Neutrophil (primary cell): Measurements from ENCODE around the gene TCN1.

Experiments
- H3K27ac ChIP-seq: fragments of 200-600 bp; sonication (generic); 2 replicates; pipeline ENCODE4 v1.5.1; 2016; ENCODE audit warnings: mild to moderate bottlenecking, moderate library complexity
- H3K27me3 ChIP-seq: fragments of 200-600 bp; sonication (generic); 2 replicates; pipeline ENCODE4 v1.6.0; 2016; ENCODE audit warnings: mild to moderate bottlenecking
- H3K36me3 ChIP-seq: fragments of 200-600 bp; sonication (generic); 2 replicates; pipeline ENCODE4 v1.5.1; 2017
- H3K4me1 ChIP-seq, 2 experiments: fragments of 200-600 bp in 1 of 2; sonication (generic) in 1 of 2; 1 replicate in 1 of 2; 2 replicates in 1 of 2; pipeline versions ENCODE4 v1.5.1 to v1.6.1; 2013 to 2016; ENCODE audit warnings: low read depth in 1 of 2, low read length in 1 of 2, mild to moderate bottlenecking in 1 of 2, moderate library complexity in 1 of 2; ENCODE audit not compliant: control insufficient read depth in 1 of 2, insufficient read depth in 1 of 2
- H3K4me3 ChIP-seq, 2 experiments: fragments of 200-600 bp in 1 of 2; sonication (generic) in 1 of 2; 1 replicate in 1 of 2; 2 replicates in 1 of 2; pipeline ENCODE4 v1.5.1; 2013 to 2016; ENCODE audit warnings: low read depth in 1 of 2, low read length in 1 of 2, mild to moderate bottlenecking in 1 of 2, moderate library complexity in 1 of 2
- H3K9me3 ChIP-seq: fragments of 200-600 bp; sonication (generic); 2 replicates; pipeline ENCODE4 v1.5.1; 2016
- TF ChIP-seq, protein P1 (sequence below): fragments of 200-600 bp; sonication (generic); IDR thresholded peaks from 2 replicates; pipeline ENCODE4 v1.5.1; 2016; ENCODE audit warnings: antibody characterized with exemption

TCN1 gene

DNA sequence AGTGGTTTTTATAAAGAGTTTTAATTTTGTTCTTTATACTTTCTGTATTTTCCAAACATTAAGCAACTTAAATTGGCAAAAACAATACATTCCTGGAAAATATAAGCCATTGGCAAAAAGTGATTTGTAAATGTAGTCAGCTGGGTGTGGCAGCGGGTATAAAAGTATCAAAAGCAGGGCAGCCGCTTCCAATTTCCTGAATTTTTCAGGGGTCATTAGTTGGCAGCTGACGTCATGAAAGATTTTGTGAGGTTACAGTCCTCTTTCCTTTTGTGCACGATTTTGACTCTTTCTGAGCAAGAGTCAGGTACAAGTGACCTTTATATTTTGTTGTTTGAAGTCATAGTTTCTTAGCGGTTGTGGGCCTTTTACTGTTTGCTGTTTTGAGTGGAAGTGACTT is 12.3 kb upstream of the TCN1 start, which contains the start of gene OOSP3:
OOSP3 (plus strand) TSS at position 208 of the 400 bp plus-strand sequence; CDS start at position 235, 27 bp downstream.
- H3K27me3 ChIP-seq: no peaks in the 10 kb centered on the region
- no peaks in the 10 kb centered on the region for H3K36me3 ChIP-seq
- no peak within 1 kb of the TSS for H3K4me3 ChIP-seq
- TF ChIP-seq, protein P1, sequence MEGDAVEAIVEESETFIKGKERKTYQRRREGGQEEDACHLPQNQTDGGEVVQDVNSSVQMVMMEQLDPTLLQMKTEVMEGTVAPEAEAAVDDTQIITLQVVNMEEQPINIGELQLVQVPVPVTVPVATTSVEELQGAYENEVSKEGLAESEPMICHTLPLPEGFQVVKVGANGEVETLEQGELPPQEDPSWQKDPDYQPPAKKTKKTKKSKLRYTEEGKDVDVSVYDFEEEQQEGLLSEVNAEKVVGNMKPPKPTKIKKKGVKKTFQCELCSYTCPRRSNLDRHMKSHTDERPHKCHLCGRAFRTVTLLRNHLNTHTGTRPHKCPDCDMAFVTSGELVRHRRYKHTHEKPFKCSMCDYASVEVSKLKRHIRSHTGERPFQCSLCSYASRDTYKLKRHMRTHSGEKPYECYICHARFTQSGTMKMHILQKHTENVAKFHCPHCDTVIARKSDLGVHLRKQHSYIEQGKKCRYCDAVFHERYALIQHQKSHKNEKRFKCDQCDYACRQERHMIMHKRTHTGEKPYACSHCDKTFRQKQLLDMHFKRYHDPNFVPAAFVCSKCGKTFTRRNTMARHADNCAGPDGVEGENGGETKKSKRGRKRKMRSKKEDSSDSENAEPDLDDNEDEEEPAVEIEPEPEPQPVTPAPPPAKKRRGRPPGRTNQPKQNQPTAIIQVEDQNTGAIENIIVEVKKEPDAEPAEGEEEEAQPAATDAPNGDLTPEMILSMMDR: no peak
- no peaks in the 10 kb centered on the region for H3K4me1 ChIP-seq
- H3K27ac ChIP-seq: no peak within 1 kb of the TSS
- H3K9me3 ChIP-seq: no peaks in the 10 kb centered on the region

GRCh38 chr11:59877784-59878183 is 11.5 kb upstream of the TCN1 start:
- no peaks in the 10 kb centered on the region for H3K4me1 ChIP-seq
- no peaks in the 10 kb centered on the region for H3K36me3 ChIP-seq
- no peaks in the 10 kb centered on the region for H3K27me3 ChIP-seq
- H3K4me3 ChIP-seq: no peak overlapping the region
- no peak overlapping the region for H3K27ac ChIP-seq
- TF ChIP-seq, protein P1: no peak
- no peaks in the 10 kb centered on the region for H3K9me3 ChIP-seq

- H3K4me3 ChIP-seq: no peak overlapping the region
- no peaks in the 10 kb centered on the region for H3K4me1 ChIP-seq
- H3K36me3 ChIP-seq: no peaks in the 10 kb centered on the region
- TF ChIP-seq, protein P1: no peak
- no peak overlapping the region for H3K27ac ChIP-seq
- no peaks in the 10 kb centered on the region for H3K9me3 ChIP-seq
- H3K27me3 ChIP-seq: no peaks in the 10 kb centered on the region
These were observed 11.0 kb upstream of the TCN1 start for GRCh38 chr11:59877325-59877724.

GRCh38 chr11:59875856-59876519 is 9.7 kb upstream of the TCN1 start:
- TF ChIP-seq, protein P1: no peak
- H3K4me3 ChIP-seq: no peak overlapping the region

GRCh38 chr11:59872076-59872475 is 5.8 kb upstream of the TCN1 start:
- H3K36me3 ChIP-seq: no peaks in the 10 kb centered on the region
- TF ChIP-seq, protein P1: no peak
- H3K27ac ChIP-seq: no peak overlapping the region

More at GRCh38 chr11:59875856-59876519, 9.7 kb upstream of the TCN1 start:
- no peaks in the 10 kb centered on the region for H3K4me1 ChIP-seq
- H3K9me3 ChIP-seq: no peaks in the 10 kb centered on the region
- no peaks in the 10 kb centered on the region for H3K27me3 ChIP-seq
- no peak overlapping the region for H3K27ac ChIP-seq
- H3K36me3 ChIP-seq: no peaks in the 10 kb centered on the region

More at GRCh38 chr11:59872076-59872475, 5.8 kb upstream of the TCN1 start:
- Histone ChIP-seq H3K27me3 (no peaks in the 10 kb centered on the region), H3K9me3 (no peaks in the 10 kb centered on the region), H3K4me1 (peaks cover 7% of the 10 kb centered on the region in 2 experiments), H3K4me3 (no peak overlapping the region)
